HT-29 (cell line): ENCODE measurements around the gene WBP1L. TPM values are rescaled to one million over a fixed set of nuclear protein-coding genes. Genes with fewer than 3 reads are reported as not detected.
"Not testable (repeated sequence)": the region's sequence is repeated elsewhere in the genome, so short reads cannot be mapped to it uniquely, and the experiment has no call there.

Source experiments
- DNase-seq: peaks from one replicate; pipeline ENCODE4 v3.0.0-alpha.2; 2015; ENCODE audit warnings: low spot score
- total RNA-seq: library from RNA; depleted of rRNA; stranded (reverse); fragments of >200 nt; shearing (Covaris generic); gene quantifications from 2 replicates; pipeline ENCODE4 v1.2.3, GENCODE V29; 2014

The WBP1L gene
- total RNA-seq, 1 experiment from 2014 or later = 27.5 TPM

GRCh38 chr10:102721954-102722353, 21.8 kb upstream of the WBP1L start:
- DNase-seq = no peak

GRCh38 chr10:102723989-102724388, 19.8 kb upstream of the WBP1L start:
- no peak for DNase-seq

GRCh38 chr10:102726274-102726673, 17.5 kb upstream of the WBP1L start:
- DNase-seq = no peak

- no peak for DNase-seq
Measured at GRCh38 chr10:102727037-102727818, 16.5 kb upstream of the WBP1L start.

DNA sequence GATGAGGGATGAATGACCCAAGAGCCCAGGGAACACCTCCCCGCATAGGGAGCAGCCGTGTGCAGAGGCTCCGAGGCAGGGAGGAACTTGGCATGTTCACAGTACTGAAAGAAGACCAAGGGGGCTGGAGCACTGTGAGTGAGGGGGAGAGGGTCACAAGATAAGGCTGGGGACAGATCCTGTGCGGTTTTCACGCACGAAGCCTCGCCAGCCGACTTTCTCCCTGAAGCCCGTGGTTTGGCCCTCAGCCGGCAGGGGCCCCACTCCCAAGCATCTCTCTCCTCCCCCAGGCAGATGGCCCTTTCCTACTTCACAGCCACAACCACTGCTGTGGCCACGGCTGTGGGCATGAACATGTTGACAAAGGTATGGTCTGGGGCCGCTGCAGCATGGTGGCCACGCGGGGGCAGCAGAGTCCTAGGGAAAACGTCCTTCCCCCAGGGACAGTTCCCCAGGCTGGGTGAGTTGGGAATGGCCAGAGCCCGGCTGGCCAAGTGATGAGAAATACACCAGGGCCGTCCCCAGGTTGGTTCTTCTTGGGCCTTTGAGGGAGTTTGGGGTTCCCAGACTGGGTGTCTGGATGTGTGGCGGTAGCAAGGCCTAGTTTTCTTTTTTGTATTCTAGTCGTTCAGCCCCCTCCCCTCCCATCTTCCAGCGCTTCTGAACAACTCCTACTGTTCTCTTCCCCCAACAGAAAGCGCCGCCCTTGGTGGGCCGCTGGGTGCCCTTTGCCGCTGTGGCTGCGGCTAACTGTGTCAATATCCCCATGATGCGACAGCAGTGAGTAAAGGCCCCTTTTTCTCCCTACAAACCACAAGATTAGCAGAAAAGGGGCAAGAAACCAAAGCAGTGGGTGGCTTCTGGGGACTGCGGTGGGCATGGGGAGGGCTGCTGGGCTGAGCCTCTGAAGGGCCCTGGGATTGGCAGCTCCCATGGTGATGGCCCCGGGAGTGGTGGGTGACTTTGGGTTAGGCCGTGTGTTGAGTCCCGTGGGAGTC, 14.4 kb upstream of the WBP1L start:
- DNase-seq = peak; percentile 86

- no peak for DNase-seq
Measured at GRCh38 chr10:102731222-102731800, 12.4 kb upstream of the WBP1L start.

DNA sequence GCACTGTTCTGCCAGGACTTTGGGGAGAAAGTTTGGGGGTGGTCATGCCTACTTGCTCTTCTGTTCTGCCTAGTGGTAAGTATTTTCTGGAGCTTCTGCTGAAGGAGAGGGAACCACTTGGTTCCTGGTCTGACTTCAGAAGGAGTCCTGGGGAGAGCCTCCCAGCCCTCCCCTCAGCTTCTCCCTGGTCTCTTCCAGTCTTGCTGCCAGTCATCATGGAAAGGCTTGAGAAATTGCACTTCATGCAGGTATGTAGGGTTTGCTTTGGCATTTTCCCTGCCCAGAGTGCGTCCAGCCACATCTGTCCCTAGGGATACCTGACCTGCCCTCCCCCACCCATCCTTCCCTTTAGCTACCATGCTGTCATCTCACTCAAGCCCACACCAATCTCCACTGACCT, 11.1 kb upstream of the WBP1L start:
- DNase-seq = no peak

GRCh38 chr10:102735065-102735562, 8.6 kb upstream of the WBP1L start:
- DNase-seq = no peak

DNA sequence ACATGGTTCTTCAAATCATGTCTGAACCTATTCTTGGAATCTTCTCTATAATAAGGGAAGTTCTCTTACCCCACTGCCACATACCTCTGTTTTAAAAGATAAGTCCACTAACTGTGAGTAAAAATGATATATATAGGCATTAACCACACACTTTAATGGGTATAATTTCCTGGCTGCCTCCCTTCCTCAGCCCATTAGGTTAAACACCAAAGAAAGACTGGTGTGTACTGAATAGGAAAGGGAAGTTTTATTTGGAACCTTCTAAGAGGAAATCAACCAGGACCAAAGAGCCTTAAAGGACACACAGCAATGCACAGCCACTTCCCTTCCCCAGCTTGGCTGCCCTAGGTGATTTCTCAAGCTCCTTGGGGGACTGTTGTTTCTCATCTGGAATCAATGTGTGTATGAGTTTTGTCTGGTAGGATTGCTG, 5.0 kb upstream of the WBP1L start:
- DNase-seq = no peak

- no peak for DNase-seq
Measured at GRCh38 chr10:102740229-102740628, 3.5 kb upstream of the WBP1L start.

GRCh38 chr10:102741726-102742237, 2.0 kb upstream of the WBP1L start:
- no peak for DNase-seq

DNA sequence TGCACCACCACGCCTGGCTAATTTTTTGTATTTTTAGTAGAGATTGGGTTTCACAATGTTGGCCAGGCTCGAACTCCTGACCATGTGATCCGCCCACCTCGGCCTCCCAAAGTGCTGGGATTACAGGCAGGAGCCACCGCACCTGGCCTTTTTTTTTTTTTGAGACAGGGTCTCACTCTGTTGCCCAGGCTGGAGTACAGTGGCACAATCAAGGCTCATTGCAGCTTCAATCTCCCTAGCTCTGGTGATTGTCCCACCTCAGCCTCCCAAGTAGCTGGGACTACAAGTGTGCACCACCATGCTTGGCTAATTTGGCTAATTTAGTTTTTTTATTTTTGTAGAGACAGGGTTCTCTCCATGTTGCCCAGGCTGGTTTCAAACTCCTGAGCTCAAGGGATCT, 1.4 kb upstream of the WBP1L start:
- not testable (repeated sequence) for DNase-seq

DNA sequence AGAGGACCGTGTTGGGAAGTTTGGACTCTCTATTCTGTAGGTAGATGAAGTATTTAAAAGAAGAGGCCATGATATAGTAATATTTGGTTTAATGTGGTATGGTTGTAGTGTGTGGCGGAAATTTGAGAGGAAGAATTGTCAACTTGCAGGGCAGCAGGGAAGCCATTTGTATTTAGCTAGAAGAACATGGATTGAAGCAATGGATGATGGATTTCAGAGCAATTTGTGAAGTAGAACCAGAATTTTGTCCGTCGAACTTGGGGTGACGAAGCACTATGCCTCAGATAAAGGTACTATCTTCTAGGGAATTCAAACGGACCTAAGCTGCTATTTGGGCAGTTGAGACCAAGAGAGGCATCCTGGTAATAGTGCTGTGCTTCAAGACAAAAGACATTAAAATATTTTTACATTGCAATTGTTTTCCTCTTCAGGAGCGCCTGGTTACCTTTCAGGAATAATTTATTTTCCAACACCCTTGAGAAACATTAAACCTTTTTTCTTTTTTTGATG, 615 bp upstream of the WBP1L start:
- no peak for DNase-seq

DNA sequence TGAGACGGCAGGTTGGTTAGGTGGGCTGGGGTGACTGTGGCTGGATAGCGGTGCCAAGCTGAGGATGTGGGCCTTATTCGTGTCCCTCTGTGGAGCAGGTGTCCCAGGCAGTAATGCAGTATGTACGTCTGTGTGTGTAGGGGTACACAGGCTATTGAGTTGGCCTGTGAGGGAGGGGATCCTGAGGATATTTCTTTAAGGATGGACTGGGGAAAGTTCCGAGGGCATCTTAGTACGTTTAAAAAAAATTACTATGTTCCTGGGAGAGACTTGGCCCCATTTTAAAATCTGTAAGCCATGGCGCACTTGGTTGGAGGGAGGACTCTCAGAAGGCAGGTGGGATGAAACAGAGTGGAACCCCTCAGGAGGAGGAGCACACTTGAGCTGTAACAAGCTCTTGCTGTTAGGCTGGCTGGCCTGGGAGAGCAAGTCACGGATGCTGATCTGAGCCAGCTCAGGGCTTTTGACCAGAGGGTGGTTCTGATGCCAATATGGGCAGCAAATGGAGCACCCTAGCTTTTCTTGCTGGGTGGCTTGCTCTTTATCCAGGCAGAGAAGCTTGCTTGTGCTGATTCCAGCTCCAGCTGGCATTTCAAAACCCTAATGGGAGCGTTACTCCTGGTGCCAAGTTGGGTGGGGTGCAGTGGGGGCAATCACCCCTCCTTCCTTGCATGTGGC, 765 bp downstream of the WBP1L start:
- no peak for DNase-seq

DNA sequence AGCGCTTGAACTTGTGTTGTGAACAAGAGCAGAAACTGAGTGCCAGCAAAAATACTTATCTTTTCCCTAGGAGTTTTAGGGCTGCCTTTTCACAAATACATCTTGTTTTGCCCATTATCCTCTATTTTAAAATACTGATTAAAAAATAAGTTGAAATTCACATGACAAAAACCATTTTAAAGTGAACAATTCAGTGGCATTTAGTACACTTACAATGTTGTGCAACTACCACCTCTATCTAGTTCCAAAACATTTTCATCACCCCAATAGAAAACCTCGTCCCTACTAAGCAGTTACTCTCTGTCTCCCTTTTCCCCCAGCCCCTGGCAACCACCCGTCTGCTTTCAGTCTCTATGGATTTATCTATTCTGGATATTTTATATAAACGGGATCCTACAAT, 1.4 kb downstream of the WBP1L start:
- no peak for DNase-seq

DNA sequence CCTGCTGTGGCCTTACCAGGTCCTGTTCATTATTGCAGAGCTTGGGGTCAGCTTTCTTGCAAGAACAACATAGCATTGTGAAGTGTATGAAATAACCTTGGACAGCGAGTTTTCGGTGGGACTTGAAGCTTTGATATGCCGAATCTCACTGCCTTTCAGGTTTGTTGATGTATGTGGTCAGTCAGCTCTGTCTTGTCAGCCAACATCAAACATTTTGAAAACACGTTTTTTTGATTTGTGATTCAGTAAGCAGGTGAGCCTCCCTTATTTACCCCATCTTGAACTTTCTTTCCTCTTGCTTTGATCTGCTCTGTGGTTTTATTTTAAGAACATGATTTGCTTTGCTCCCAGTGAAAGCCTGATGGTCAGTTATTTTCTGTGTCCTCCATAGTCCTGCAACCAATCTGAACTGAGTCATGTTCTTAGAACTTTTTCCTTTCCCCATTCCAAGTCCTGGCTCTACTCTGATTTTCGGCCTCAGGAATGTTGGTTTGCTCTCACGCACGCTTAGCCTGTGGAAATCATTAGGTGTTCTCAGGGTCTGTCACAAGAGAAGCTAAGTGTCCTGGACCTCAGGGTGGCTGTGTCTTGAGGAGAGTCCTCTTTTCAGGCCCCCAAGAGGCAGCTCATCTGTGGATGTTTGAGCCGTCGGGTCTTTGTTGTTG, 8.7 kb downstream of the WBP1L start:
- DNase-seq = no peak

GRCh38 chr10:102752934-102753664, 9.4 kb downstream of the WBP1L start:
- DNase-seq = peak; percentile 43

DNA sequence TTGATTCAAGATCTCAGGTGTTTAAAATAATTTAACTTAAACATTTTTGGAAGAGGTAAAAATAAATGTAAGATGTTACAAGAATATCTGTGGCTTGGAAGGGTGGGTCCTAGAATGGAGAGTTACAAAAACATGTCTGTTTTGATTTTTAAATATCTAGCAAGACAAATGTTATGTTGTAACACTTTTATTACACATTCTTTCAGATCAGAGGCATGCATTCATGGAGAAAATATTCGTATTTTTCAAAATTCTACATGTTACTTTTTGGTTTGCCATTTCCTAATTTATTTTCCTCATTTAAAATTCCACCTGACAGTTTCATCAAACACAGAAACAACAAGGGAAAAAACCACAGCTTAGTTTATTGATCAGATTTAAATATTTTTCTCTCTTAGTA, 10.0 kb downstream of the WBP1L start:
- DNase-seq = no peak

DNA sequence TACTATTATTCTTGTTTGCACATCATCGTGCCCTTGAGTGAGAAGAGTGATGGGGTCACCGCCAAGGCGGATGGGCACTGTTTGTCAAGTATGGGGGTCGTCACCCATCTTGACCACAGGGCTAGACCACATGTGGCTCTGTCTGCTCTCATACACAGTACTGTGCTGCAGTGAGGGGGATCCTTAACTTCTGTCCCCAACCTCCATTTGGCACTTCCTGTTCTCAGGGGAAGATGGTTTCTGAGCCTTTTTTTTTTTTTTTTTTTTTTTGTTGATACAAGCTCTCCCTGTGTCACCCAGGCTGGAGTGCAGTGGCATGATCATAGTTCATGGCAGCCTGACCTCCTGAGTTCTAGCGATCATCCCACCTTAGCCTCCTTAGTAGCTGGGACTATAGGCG, 13.6 kb downstream of the WBP1L start:
- no peak for DNase-seq
